Mesenchymal stem cell (in vitro differentiated cells and primary cell): Measurements from ENCODE around the gene MAP4K3.
A peak's percentile ranks its signal among the peaks of the same experiment; 100 is the strongest.

Experiments used
- DNase-seq: peaks from one replicate; pipeline ENCODE4 v3.0.0-alpha.2; 2013
- H2AFZ ChIP-seq: one replicate; pipeline ENCODE4 v1.6.1; 2013; ENCODE audit warnings: low read depth, mild to moderate bottlenecking, control low read depth, inconsistent platforms, low read length, moderate library complexity
- H2AK5ac ChIP-seq: 2 replicates; pipeline ENCODE4 v1.6.1; 2013; ENCODE audit warnings: low read length, moderate library complexity, mild to moderate bottlenecking, inconsistent platforms; ENCODE audit not compliant: severe bottlenecking
- H2BK120ac ChIP-seq: one replicate; pipeline ENCODE4 v1.6.1; 2013; ENCODE audit warnings: low read depth, mild to moderate bottlenecking, inconsistent platforms, low read length, moderate library complexity
- H2BK12ac ChIP-seq, 2 experiments: one replicate each; pipeline ENCODE4 v1.6.1; 2013; ENCODE audit warnings: inconsistent platforms in 2 of 2, low read length in 2 of 2, mild to moderate bottlenecking in 2 of 2, moderate library complexity in 2 of 2, control low read depth in 1 of 2
- H2BK15ac ChIP-seq: one replicate; pipeline ENCODE4 v1.6.1; 2013; ENCODE audit warnings: mild to moderate bottlenecking, low read depth, inconsistent platforms; ENCODE audit not compliant: poor library complexity, severe bottlenecking
- H2BK5ac ChIP-seq: 2 replicates; pipeline ENCODE4 v1.6.1; 2013; ENCODE audit warnings: low read depth, mild to moderate bottlenecking, low read length, control low read depth, inconsistent platforms; ENCODE audit not compliant: poor library complexity, severe bottlenecking
- H3K14ac ChIP-seq, 2 experiments: one replicate each; pipeline ENCODE4 v1.6.1; 2013; ENCODE audit warnings: inconsistent platforms in 2 of 2, low read length in 2 of 2, control low read depth in 1 of 2, mild to moderate bottlenecking in 1 of 2, moderate library complexity in 1 of 2
- H3K18ac ChIP-seq, 2 experiments: one replicate each; pipeline ENCODE4 v1.6.1; 2013; ENCODE audit warnings: inconsistent platforms in 2 of 2, low read length in 2 of 2, control low read depth in 1 of 2, low read depth in 1 of 2, mild to moderate bottlenecking in 1 of 2
- H3K23ac ChIP-seq, 2 experiments: one replicate each; pipeline ENCODE4 v1.6.1; 2013; ENCODE audit warnings: inconsistent platforms in 2 of 2, low read length in 2 of 2, mild to moderate bottlenecking in 2 of 2, moderate library complexity in 2 of 2, control low read depth in 1 of 2
- H3K27ac ChIP-seq: 2 replicates; pipeline ENCODE4 v1.5.1; 2013; ENCODE audit warnings: mild to moderate bottlenecking, moderate library complexity, low read length, control low read depth, inconsistent platforms; ENCODE audit not compliant: poor library complexity, severe bottlenecking
- H3K27me3 ChIP-seq, 2 experiments: 2 replicates each; pipeline versions ENCODE4 v1.6.1 to v1.7.0; 2013; ENCODE audit warnings: low read length in 2 of 2, mild to moderate bottlenecking in 2 of 2, moderate library complexity in 2 of 2, control low read depth in 1 of 2, inconsistent platforms in 1 of 2; ENCODE audit not compliant: control insufficient read depth in 1 of 2, insufficient read depth in 1 of 2
- H3K36me3 ChIP-seq, 2 experiments: 2 replicates each; pipeline versions ENCODE4 v1.6.1 to v1.7.0; 2013; ENCODE audit warnings: low read length in 2 of 2, control low read depth in 1 of 2, inconsistent platforms in 1 of 2, low read depth in 1 of 2, mild to moderate bottlenecking in 1 of 2; ENCODE audit not compliant: insufficient read depth in 2 of 2, control insufficient read depth in 1 of 2
- H3K4ac ChIP-seq, 2 experiments: one replicate each; pipeline ENCODE4 v1.6.1; 2013; ENCODE audit warnings: inconsistent platforms in 2 of 2, low read length in 2 of 2, mild to moderate bottlenecking in 2 of 2, moderate library complexity in 2 of 2, control low read depth in 1 of 2, low read depth in 1 of 2
- H3K4me1 ChIP-seq: 2 replicates; pipeline ENCODE4 v1.6.1; 2013; ENCODE audit warnings: low read depth, low read length, control low read depth; ENCODE audit not compliant: control insufficient read depth, insufficient read depth
- H3K4me2 ChIP-seq: 2 replicates; pipeline ENCODE4 v1.6.1; 2013; ENCODE audit warnings: low read length, mild to moderate bottlenecking, inconsistent platforms; ENCODE audit not compliant: poor library complexity, severe bottlenecking
- H3K4me3 ChIP-seq, 2 experiments: 2 replicates each; pipeline versions ENCODE4 v1.5.1 to v1.7.0; 2013; ENCODE audit warnings: low read length in 2 of 2, mild to moderate bottlenecking in 2 of 2, control low read depth in 1 of 2, low read depth in 1 of 2; ENCODE audit not compliant: insufficient read depth in 1 of 2
- H3K79me1 ChIP-seq: replicated peaks from 2 replicates; pipeline ENCODE4 v1.6.1; 2013; ENCODE audit warnings: mild to moderate bottlenecking, control low read depth, low read length, inconsistent platforms; ENCODE audit not compliant: poor library complexity, severe bottlenecking
- H3K9ac ChIP-seq: 2 replicates; pipeline ENCODE4 v1.7.0; 2013; ENCODE audit warnings: mild to moderate bottlenecking, low read length, moderate library complexity
- H3K9me3 ChIP-seq: 2 replicates; pipeline ENCODE4 v1.7.0; 2013; ENCODE audit warnings: mild to moderate bottlenecking, low read length; ENCODE audit not compliant: control insufficient read depth
- H4K8ac ChIP-seq: one replicate; pipeline ENCODE4 v1.6.1; 2013; ENCODE audit warnings: inconsistent platforms, mild to moderate bottlenecking, low read length, moderate library complexity
- H4K91ac ChIP-seq: one replicate; pipeline ENCODE4 v1.6.1; 2013; ENCODE audit warnings: mild to moderate bottlenecking, low read length, inconsistent platforms
- WGBS: methylation state at CpG from one replicate; pipeline ENCODE4 v1.1.7; 2013; ENCODE audit warnings: mixed read lengths; 5-methylcytosine and 5-hydroxymethylcytosine counted together

MAP4K3 gene

GRCh38 chr2:39334978-39335377 lies 102.1 kb downstream of the MAP4K3 start:
- Histone ChIP-seq H3K79me1 (peaks cover 18% of the 10 kb centered on the region), H2AFZ (no peak overlapping the region), H3K9ac (no peak overlapping the region), H4K91ac (no peak overlapping the region), H3K4ac (no peak overlapping the region), H4K8ac (no peak overlapping the region), H3K36me3 (peaks cover 0 to 48% of the 10 kb centered on the region in 2 experiments), H2BK15ac (no peak overlapping the region), H3K4me3 (no peak overlapping the region), H3K9me3 (no peaks in the 10 kb centered on the region), H3K14ac (no peak overlapping the region), H3K27me3 (no peaks in the 10 kb centered on the region), H3K27ac (no peak overlapping the region), H3K18ac (no peak overlapping the region), H3K23ac (no peak overlapping the region), H3K4me1 (no peaks in the 10 kb centered on the region), H2BK5ac (no peak overlapping the region), H2BK12ac (no peak overlapping the region), H3K4me2 (no peak overlapping the region), H2BK120ac (no peak overlapping the region), H2AK5ac (no peak overlapping the region)
- WGBS = 93% methylated on average over 3 of the region's 4 CpGs
- no peak for DNase-seq

DNA sequence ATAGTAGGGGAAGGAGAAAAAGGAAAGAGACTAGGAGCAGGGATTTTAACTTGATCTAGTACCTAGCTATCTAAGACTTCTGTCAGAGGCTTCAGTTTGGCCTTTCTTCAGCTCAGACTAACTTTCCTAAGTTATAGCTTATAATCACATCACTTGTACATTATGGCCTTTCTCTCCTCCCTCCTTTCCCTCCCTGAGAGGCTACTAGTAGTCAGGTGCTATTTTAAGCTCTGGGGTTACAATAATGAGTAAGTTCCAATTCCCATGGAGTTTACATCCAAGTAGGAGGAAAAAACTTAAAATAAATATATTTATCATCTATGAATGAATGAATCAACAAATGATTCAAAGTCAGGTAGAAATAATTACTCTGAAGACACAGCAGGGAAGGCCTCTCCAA lies 102.6 kb downstream of the MAP4K3 start:
- Histone ChIP-seq H2BK120ac (no peak overlapping the region), H2AFZ (no peak overlapping the region), H2BK5ac (no peak overlapping the region), H2BK12ac (no peak overlapping the region), H3K4me1 (no peaks in the 10 kb centered on the region), H3K18ac (no peak overlapping the region), H3K27ac (no peak overlapping the region), H3K9ac (no peak overlapping the region), H3K14ac (no peak overlapping the region), H3K79me1 (peaks cover 18% of the 10 kb centered on the region), H2AK5ac (no peak overlapping the region), H3K27me3 (no peaks in the 10 kb centered on the region), H3K36me3 (peaks cover 0 to 52% of the 10 kb centered on the region in 2 experiments), H3K4me2 (no peak overlapping the region), H4K8ac (no peak overlapping the region), H3K9me3 (no peaks in the 10 kb centered on the region), H3K23ac (no peak overlapping the region), H3K4ac (no peak overlapping the region), H3K4me3 (no peak overlapping the region), H2BK15ac (no peak overlapping the region), H4K91ac (no peak overlapping the region)
- DNase-seq = no peak

DNA sequence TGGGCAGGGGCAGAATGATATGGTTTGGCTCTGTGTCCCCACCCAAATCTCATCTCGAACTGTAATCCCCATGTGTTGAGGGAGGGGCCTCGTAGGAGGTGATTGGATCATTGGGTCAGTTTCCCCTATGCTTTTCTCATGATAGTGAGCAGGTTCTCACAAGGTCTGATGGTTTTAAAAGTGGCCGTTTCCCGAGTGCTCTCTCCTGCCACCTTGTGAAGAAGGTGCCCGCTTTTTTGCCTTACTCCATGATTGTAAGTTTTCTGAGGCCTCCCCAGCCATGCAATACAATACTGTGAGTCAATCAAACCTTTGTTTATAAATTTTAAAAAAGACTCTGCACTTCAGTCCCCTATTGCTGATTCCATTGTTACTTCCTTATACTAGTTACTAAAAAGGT lies 110.4 kb downstream of the MAP4K3 start:
- Histone ChIP-seq H2BK5ac (no peak overlapping the region), H3K4me2 (no peak overlapping the region), H3K9ac (no peak overlapping the region), H3K9me3 (no peaks in the 10 kb centered on the region), H3K4me1 (no peaks in the 10 kb centered on the region), H2AFZ (no peak overlapping the region), H2BK15ac (no peak overlapping the region), H2BK120ac (no peak overlapping the region), H3K4me3 (no peak overlapping the region), H4K91ac (no peak overlapping the region), H3K14ac (no peak overlapping the region), H2AK5ac (no peak overlapping the region), H2BK12ac (no peak overlapping the region), H3K79me1 (peaks cover 12% of the 10 kb centered on the region), H3K23ac (no peak overlapping the region), H3K36me3 (peaks cover 8 to 91% of the 10 kb centered on the region in 2 experiments), H3K18ac (no peak overlapping the region), H3K4ac (no peak overlapping the region), H3K27ac (no peak overlapping the region), H4K8ac (no peak overlapping the region), H3K27me3 (no peaks in the 10 kb centered on the region)
- WGBS = 99% methylated on average over 5 of the region's 5 CpGs
- no peak for DNase-seq

- Histone ChIP-seq H3K9me3 (no peaks in the 10 kb centered on the region), H3K36me3 (peaks cover 8 to 88% of the 10 kb centered on the region in 2 experiments), H2BK120ac (no peak overlapping the region), H2AK5ac (no peak overlapping the region), H2BK12ac (no peak overlapping the region), H4K91ac (no peak overlapping the region), H3K27ac (no peak overlapping the region), H3K18ac (no peak overlapping the region), H3K23ac (no peak overlapping the region), H2AFZ (no peak overlapping the region), H3K4me1 (no peaks in the 10 kb centered on the region), H2BK5ac (no peak overlapping the region), H2BK15ac (no peak overlapping the region), H3K9ac (no peak overlapping the region), H3K4ac (no peak overlapping the region), H3K4me3 (no peak overlapping the region), H3K79me1 (peaks cover 12% of the 10 kb centered on the region), H3K4me2 (no peak overlapping the region), H4K8ac (no peak overlapping the region), H3K27me3 (no peaks in the 10 kb centered on the region), H3K14ac (no peak overlapping the region)
- 84% methylated on average over 1 of the region's 1 CpG for WGBS
- DNase-seq = peak; percentile 24
Measured at GRCh38 chr2:39325966-39326365, 111.1 kb downstream of the MAP4K3 start.
